Activated CD4-positive, alpha-beta memory T cell treated with anti-CD3 and anti-CD28 coated beads, Interleukin-2, amount 10 ng/mL, durations not matched to agents 7 days and 5 days (primary cell): ENCODE measurements around the gene MNAT1. TPM values are rescaled to one million over a fixed set of nuclear protein-coding genes. Genes with fewer than 3 reads are reported as not detected.
"Not testable (repeated sequence)": the region's sequence is repeated elsewhere in the genome, so short reads cannot be mapped to it uniquely, and the experiment has no call there.

Experiments
- CTCF ChIA-PET: fragments of 350-600 bp; sonication (Branson Sonifier 250); formaldehyde crosslinking; loops from one replicate; lab custom pipeline; 2021; ENCODE audit warnings: antibody characterized with exemption, inconsistent platforms; lab: Charles Lee
- POLR2A ChIA-PET: fragments of 350-600 bp; sonication (Branson Sonifier 250); formaldehyde crosslinking; loops from one replicate; lab custom pipeline; 2021; ENCODE audit warnings: antibody characterized with exemption; lab: Charles Lee
- DNase-seq: peaks from one replicate; pipeline ENCODE4 v3.0.0-alpha.2; 2020
- H3K27ac Mint-ChIP-seq: one replicate; pipeline ENCODE4 v1.8.0; 2021; ENCODE audit warnings: mild to moderate bottlenecking, mixed read lengths
- H3K27me3 Mint-ChIP-seq: one replicate; pipeline ENCODE4 v1.8.0; 2021; ENCODE audit warnings: mixed read lengths
- H3K36me3 Mint-ChIP-seq: one replicate; pipeline ENCODE4 v1.8.0; 2021; ENCODE audit warnings: low read depth, mixed read lengths
- H3K4me1 Mint-ChIP-seq: one replicate; pipeline ENCODE4 v1.8.0; 2021; ENCODE audit warnings: mixed read lengths
- H3K4me3 Mint-ChIP-seq: one replicate; pipeline ENCODE4 v1.8.0; 2021; ENCODE audit warnings: mild to moderate bottlenecking, mixed read lengths
- H3K9me3 Mint-ChIP-seq: one replicate; pipeline ENCODE4 v1.8.0; 2021; ENCODE audit warnings: mixed read lengths
- total RNA-seq, 2 experiments: library from RNA; stranded (reverse); gene quantifications; one replicate each; pipeline ENCODE4 v1.2.3, GENCODE V29; 2021

The MNAT1 gene
- total RNA-seq, 2 experiments from 2014 or later = 37.0 to 40.4 TPM

- H3K4me3 Mint-ChIP-seq = no peak overlapping the region
- DNase-seq = no peak
- H3K27me3 Mint-ChIP-seq = no peaks in the 10 kb centered on the region
- no peak overlapping the region for H3K27ac Mint-ChIP-seq
- no peaks in the 10 kb centered on the region for H3K9me3 Mint-ChIP-seq
- ChIA-PET POLR2A (no interaction called here), CTCF (no interaction called here)
- peaks cover 60% of the 10 kb centered on the region for H3K4me1 Mint-ChIP-seq
- peaks cover 13% of the 10 kb centered on the region for H3K36me3 Mint-ChIP-seq
These were observed 23.0 kb downstream of the MNAT1 start for GRCh38 chr14:60757567-60758002.

GRCh38 chr14:60758885-60759284 lies 24.3 kb downstream of the MNAT1 start:
- POLR2A ChIA-PET = no interaction called here
- Mint-ChIP-seq H3K4me3 (no peak overlapping the region), H3K27me3 (no peaks in the 10 kb centered on the region), H3K36me3 (peaks cover 13% of the 10 kb centered on the region), H3K4me1 (peaks cover 48% of the 10 kb centered on the region), H3K27ac (peak overlapping the region; percentile 23), H3K9me3 (no peaks in the 10 kb centered on the region)
- CTCF ChIA-PET = no interaction called here
- DNase-seq = no peak

- POLR2A ChIA-PET = no interaction called here
- no peak overlapping the region for H3K27ac Mint-ChIP-seq
- H3K4me1 Mint-ChIP-seq = peaks cover 40% of the 10 kb centered on the region
These were observed 25.6 kb downstream of the MNAT1 start for GRCh38 chr14:60760209-60760608.

GRCh38 chr14:60760644-60761364 lies 26.2 kb downstream of the MNAT1 start:
- peaks cover 10% of the 10 kb centered on the region for H3K36me3 Mint-ChIP-seq
- no peak overlapping the region for H3K4me3 Mint-ChIP-seq
- no peaks in the 10 kb centered on the region for H3K9me3 Mint-ChIP-seq
- ChIA-PET POLR2A (no interaction called here), CTCF (no interaction called here)
- no peak for DNase-seq
- no peak overlapping the region for H3K27ac Mint-ChIP-seq
- no peaks in the 10 kb centered on the region for H3K27me3 Mint-ChIP-seq
- H3K4me1 Mint-ChIP-seq = peaks cover 37% of the 10 kb centered on the region

More at GRCh38 chr14:60760209-60760608, 25.6 kb downstream of the MNAT1 start:
- Mint-ChIP-seq H3K4me3 (no peak overlapping the region), H3K27me3 (no peaks in the 10 kb centered on the region), H3K9me3 (no peaks in the 10 kb centered on the region), H3K36me3 (peaks cover 10% of the 10 kb centered on the region)
- CTCF ChIA-PET = no interaction called here
- DNase-seq = no peak

GRCh38 chr14:60768602-60769001 lies 34.0 kb downstream of the MNAT1 start:
- POLR2A ChIA-PET = no interaction called here
- H3K4me1 Mint-ChIP-seq = peaks cover 2% of the 10 kb centered on the region
- no peaks in the 10 kb centered on the region for H3K27me3 Mint-ChIP-seq
- CTCF ChIA-PET = no interaction called here
- no peak overlapping the region for H3K27ac Mint-ChIP-seq
- no peaks in the 10 kb centered on the region for H3K9me3 Mint-ChIP-seq
- H3K36me3 Mint-ChIP-seq = peaks cover 3% of the 10 kb centered on the region
- no peak overlapping the region for H3K4me3 Mint-ChIP-seq
- no peak for DNase-seq

- DNase-seq = no peak
- no peaks in the 10 kb centered on the region for H3K9me3 Mint-ChIP-seq
- H3K27ac Mint-ChIP-seq = no peak overlapping the region
- peaks cover 2% of the 10 kb centered on the region for H3K4me1 Mint-ChIP-seq
- CTCF ChIA-PET = no interaction called here
- H3K36me3 Mint-ChIP-seq = peaks cover 3% of the 10 kb centered on the region
- H3K4me3 Mint-ChIP-seq = no peak overlapping the region
- POLR2A ChIA-PET = no interaction called here
- H3K27me3 Mint-ChIP-seq = no peaks in the 10 kb centered on the region
These were observed 36.6 kb downstream of the MNAT1 start for GRCh38 chr14:60771117-60771516.

- Mint-ChIP-seq H3K27me3 (no peaks in the 10 kb centered on the region), H3K27ac (no peak overlapping the region), H3K4me3 (no peak overlapping the region), H3K4me1 (peaks cover 2% of the 10 kb centered on the region), H3K36me3 (peaks cover 3% of the 10 kb centered on the region), H3K9me3 (no peaks in the 10 kb centered on the region)
- ChIA-PET CTCF (interaction anchor here (0.6 kb wide), 1 partner anchor 104 kb away, joined by 4 read pairs; no protein-coding TSS in a partner anchor), POLR2A (no interaction called here)
- no peak for DNase-seq
These were observed 39.0 kb downstream of the MNAT1 start for GRCh38 chr14:60773558-60773957.

- DNase-seq = no peak
- Mint-ChIP-seq H3K9me3 (no peaks in the 10 kb centered on the region), H3K27me3 (no peaks in the 10 kb centered on the region), H3K4me1 (peaks cover 9% of the 10 kb centered on the region), H3K36me3 (peaks cover 4% of the 10 kb centered on the region), H3K27ac (no peak overlapping the region), H3K4me3 (no peak overlapping the region)
- ChIA-PET POLR2A (no interaction called here), CTCF (no interaction called here)
These were observed 40.7 kb downstream of the MNAT1 start for GRCh38 chr14:60775296-60775695.

- DNase-seq = no peak
- peaks cover 4% of the 10 kb centered on the region for H3K36me3 Mint-ChIP-seq
- H3K27me3 Mint-ChIP-seq = no peaks in the 10 kb centered on the region
- no peak overlapping the region for H3K4me3 Mint-ChIP-seq
- peaks cover 15% of the 10 kb centered on the region for H3K4me1 Mint-ChIP-seq
- ChIA-PET POLR2A (no interaction called here), CTCF (no interaction called here)
- H3K9me3 Mint-ChIP-seq = no peaks in the 10 kb centered on the region
- no peak overlapping the region for H3K27ac Mint-ChIP-seq
These were observed 43.5 kb downstream of the MNAT1 start for GRCh38 chr14:60777856-60778578.

- H3K4me1 Mint-ChIP-seq = peaks cover 15% of the 10 kb centered on the region
- H3K9me3 Mint-ChIP-seq, CTCF ChIA-PET, POLR2A ChIA-PET, H3K27ac Mint-ChIP-seq, H3K36me3 Mint-ChIP-seq, H3K4me3 Mint-ChIP-seq, H3K27me3 Mint-ChIP-seq, DNase-seq: not testable (repeated sequence)
These were observed 45.4 kb downstream of the MNAT1 start for GRCh38 chr14:60779745-60780514.

- H3K4me3 Mint-ChIP-seq, H3K9me3 Mint-ChIP-seq, H3K27ac Mint-ChIP-seq, POLR2A ChIA-PET, H3K36me3 Mint-ChIP-seq, H3K27me3 Mint-ChIP-seq, CTCF ChIA-PET, DNase-seq: not testable (repeated sequence)
- H3K4me1 Mint-ChIP-seq = peaks cover 15% of the 10 kb centered on the region
These were observed 46.0 kb downstream of the MNAT1 start for GRCh38 chr14:60780558-60780957.

- Mint-ChIP-seq H3K4me3 (no peak overlapping the region), H3K27me3 (no peaks in the 10 kb centered on the region), H3K4me1 (peaks cover 4% of the 10 kb centered on the region), H3K36me3 (peaks cover 11% of the 10 kb centered on the region), H3K9me3 (no peaks in the 10 kb centered on the region), H3K27ac (no peak overlapping the region)
- no peak for DNase-seq
- ChIA-PET POLR2A (no interaction called here), CTCF (no interaction called here)
These were observed 52.3 kb downstream of the MNAT1 start for GRCh38 chr14:60786905-60787304.

- H3K9me3 Mint-ChIP-seq = no peaks in the 10 kb centered on the region
- peaks cover 11% of the 10 kb centered on the region for H3K36me3 Mint-ChIP-seq
- ChIA-PET POLR2A (no interaction called here), CTCF (no interaction called here)
- DNase-seq = no peak
- H3K27me3 Mint-ChIP-seq = no peaks in the 10 kb centered on the region
- no peak overlapping the region for H3K27ac Mint-ChIP-seq
- no peak overlapping the region for H3K4me3 Mint-ChIP-seq
- peaks cover 9% of the 10 kb centered on the region for H3K4me1 Mint-ChIP-seq
These were observed 55.1 kb downstream of the MNAT1 start for GRCh38 chr14:60789656-60790055.
